HL-60 (cell line): ENCODE results near the gene STEAP3.

Source experiments
- DNase-seq, 2 experiments: peaks; one replicate each; pipeline ENCODE4 v3.0.0-alpha.2; 2010 to 2020; ENCODE audit warnings: low read depth in 1 of 2, low spot score in 1 of 2
- H3K27ac ChIP-seq: fragments of 250-450 bp; sonication (Bioruptor Pico); replicated peaks from 2 replicates; pipeline ENCODE4 v1.5.1; 2020; ENCODE audit warnings: mild to moderate bottlenecking, moderate library complexity
- H3K27me3 ChIP-seq: fragments of 250-450 bp; sonication (Bioruptor Pico); 2 replicates; pipeline ENCODE4 v1.5.1; 2021; ENCODE audit warnings: mild to moderate bottlenecking, moderate library complexity; ENCODE audit not compliant: insufficient read depth, poor library complexity, severe bottlenecking
- H3K4me3 ChIP-seq: replicated peaks from 2 replicates; pipeline ENCODE4 v1.5.1; 2011; ENCODE audit warnings: mild to moderate bottlenecking, control low read depth, low read length; ENCODE audit not compliant: insufficient read depth
- GABPA ChIP-seq: IDR thresholded peaks from 2 replicates; pipeline ENCODE4 v1.6.1; 2012; ENCODE audit warnings: low read depth
- POLR2AphosphoS5 ChIP-seq: IDR thresholded peaks from 2 replicates; pipeline ENCODE4 v1.6.1; 2012; ENCODE audit warnings: low read depth
- SPI1 ChIP-seq: IDR thresholded peaks from 2 replicates; pipeline ENCODE4 v1.6.1; 2012; ENCODE audit warnings: low read depth, mild to moderate bottlenecking, borderline replicate concordance
- TF ChIP-seq, protein P1 (sequence below): IDR thresholded peaks from one replicate; pipeline ENCODE4 v1.5.1; 2011; ENCODE audit warnings: low read length, control low read depth, inconsistent platforms; ENCODE audit not compliant: insufficient read depth
- TF ChIP-seq, protein P2 (sequence below): IDR thresholded peaks from 2 replicates; pipeline ENCODE4 v1.6.1; 2012; ENCODE audit warnings: low read depth; ENCODE audit not compliant: insufficient replicate concordance

Gene STEAP3

DNA sequence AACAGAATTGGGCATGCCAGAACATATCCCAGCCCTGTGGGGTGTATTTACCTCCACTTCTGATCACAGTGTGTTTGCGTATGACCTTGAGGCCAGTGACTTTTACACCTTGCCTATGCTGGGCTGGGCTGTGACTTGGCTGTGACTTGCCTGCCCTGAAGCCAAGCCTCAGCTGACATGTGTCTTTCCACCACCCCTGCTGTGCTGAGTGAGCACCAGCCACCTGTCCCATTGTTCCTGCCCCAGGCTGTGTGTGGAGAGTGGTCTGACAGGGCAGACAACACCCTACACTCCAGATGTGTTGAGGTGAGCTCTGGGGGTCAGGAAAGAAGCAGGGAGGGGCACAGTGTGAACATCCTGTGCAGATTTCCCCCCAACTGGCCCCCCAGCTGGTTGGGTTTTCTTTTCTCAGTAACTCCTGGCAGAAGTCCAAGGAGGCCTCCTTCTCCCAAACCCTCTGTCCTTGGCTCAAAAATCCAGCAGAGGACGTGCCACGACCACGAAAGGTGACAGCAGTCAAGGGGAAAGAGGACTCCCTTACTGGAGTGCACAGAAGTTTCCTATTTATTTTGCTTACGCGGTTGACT lies 5.1 kb upstream of the STEAP3 start:
- H3K4me3 ChIP-seq, result no peak overlapping the region
- H3K27ac ChIP-seq, result no peak overlapping the region
- DNase-seq, result peak in 1 of 2 experiments; percentile 63

DNA sequence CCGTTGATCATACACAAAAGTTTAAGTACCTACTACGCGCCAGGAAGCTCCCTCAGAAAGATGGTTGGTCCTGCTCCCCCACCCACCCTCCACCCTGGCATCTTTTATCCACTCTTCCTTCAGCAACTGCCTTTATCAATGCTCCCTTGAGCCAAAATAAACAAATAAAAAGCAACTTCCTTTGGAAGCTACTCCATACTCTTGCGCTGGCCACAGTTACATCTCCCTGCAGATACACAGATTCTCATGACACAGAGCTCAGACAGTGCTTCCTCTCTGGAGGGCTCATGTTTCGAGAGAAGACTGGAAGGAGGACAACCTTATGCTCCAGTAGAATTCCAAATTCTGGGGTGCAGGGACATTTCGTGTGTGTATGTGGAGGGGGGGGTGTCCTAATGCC lies 3.8 kb upstream of the STEAP3 start:
- no peak for DNase-seq
- TF ChIP-seq, protein P1, sequence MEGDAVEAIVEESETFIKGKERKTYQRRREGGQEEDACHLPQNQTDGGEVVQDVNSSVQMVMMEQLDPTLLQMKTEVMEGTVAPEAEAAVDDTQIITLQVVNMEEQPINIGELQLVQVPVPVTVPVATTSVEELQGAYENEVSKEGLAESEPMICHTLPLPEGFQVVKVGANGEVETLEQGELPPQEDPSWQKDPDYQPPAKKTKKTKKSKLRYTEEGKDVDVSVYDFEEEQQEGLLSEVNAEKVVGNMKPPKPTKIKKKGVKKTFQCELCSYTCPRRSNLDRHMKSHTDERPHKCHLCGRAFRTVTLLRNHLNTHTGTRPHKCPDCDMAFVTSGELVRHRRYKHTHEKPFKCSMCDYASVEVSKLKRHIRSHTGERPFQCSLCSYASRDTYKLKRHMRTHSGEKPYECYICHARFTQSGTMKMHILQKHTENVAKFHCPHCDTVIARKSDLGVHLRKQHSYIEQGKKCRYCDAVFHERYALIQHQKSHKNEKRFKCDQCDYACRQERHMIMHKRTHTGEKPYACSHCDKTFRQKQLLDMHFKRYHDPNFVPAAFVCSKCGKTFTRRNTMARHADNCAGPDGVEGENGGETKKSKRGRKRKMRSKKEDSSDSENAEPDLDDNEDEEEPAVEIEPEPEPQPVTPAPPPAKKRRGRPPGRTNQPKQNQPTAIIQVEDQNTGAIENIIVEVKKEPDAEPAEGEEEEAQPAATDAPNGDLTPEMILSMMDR, result no peak
- H3K27me3 ChIP-seq, result no peaks in the 10 kb centered on the region

More for the DNA sequence above, 5.1 kb upstream of the STEAP3 start:
- TF ChIP-seq, protein P2, sequence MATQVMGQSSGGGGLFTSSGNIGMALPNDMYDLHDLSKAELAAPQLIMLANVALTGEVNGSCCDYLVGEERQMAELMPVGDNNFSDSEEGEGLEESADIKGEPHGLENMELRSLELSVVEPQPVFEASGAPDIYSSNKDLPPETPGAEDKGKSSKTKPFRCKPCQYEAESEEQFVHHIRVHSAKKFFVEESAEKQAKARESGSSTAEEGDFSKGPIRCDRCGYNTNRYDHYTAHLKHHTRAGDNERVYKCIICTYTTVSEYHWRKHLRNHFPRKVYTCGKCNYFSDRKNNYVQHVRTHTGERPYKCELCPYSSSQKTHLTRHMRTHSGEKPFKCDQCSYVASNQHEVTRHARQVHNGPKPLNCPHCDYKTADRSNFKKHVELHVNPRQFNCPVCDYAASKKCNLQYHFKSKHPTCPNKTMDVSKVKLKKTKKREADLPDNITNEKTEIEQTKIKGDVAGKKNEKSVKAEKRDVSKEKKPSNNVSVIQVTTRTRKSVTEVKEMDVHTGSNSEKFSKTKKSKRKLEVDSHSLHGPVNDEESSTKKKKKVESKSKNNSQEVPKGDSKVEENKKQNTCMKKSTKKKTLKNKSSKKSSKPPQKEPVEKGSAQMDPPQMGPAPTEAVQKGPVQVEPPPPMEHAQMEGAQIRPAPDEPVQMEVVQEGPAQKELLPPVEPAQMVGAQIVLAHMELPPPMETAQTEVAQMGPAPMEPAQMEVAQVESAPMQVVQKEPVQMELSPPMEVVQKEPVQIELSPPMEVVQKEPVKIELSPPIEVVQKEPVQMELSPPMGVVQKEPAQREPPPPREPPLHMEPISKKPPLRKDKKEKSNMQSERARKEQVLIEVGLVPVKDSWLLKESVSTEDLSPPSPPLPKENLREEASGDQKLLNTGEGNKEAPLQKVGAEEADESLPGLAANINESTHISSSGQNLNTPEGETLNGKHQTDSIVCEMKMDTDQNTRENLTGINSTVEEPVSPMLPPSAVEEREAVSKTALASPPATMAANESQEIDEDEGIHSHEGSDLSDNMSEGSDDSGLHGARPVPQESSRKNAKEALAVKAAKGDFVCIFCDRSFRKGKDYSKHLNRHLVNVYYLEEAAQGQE, result no peak
- TF ChIP-seq, protein P1, result peak; percentile 12
- H3K27me3 ChIP-seq, result no peaks in the 10 kb centered on the region

DNA sequence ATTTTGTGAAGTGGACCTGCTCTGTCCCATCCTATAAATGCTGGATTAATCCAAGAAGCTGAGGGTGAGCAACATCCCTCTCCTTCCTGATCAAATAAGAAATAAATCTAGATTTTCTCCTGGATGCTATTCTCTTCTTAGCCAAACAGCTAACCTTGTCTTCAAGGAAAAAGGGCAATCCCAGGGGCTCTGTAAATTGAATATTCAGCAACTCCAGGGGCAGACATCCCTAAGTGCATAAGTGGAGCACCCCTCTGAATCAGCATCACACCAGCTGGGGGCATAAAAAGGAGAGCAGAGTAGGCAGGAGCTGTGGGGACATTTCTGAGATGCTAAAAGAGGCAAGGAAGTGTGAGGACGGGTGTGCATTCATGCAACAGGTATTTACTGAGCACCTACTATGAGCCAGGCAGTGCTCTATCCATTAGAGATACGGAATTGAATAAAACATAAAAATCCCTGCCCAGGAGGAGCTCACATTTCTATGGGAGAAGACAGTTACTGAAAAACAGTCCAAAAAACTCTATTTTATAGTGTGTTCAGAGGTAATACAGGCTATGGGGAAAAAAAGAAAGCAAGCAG lies 2.8 kb upstream of the STEAP3 start:
- H3K4me3 ChIP-seq, result no peak overlapping the region
- no peak for DNase-seq
- TF ChIP-seq POLR2AphosphoS5 (no peak), SPI1 (no peak), GABPA (no peak)
- TF ChIP-seq, protein P1, result no peak
- TF ChIP-seq, protein P2, result no peak
- no peak overlapping the region for H3K27ac ChIP-seq
- H3K27me3 ChIP-seq, result no peaks in the 10 kb centered on the region

More for the DNA sequence above, 3.8 kb upstream of the STEAP3 start:
- no peak overlapping the region for H3K4me3 ChIP-seq
- H3K27ac ChIP-seq, result no peak overlapping the region

DNA sequence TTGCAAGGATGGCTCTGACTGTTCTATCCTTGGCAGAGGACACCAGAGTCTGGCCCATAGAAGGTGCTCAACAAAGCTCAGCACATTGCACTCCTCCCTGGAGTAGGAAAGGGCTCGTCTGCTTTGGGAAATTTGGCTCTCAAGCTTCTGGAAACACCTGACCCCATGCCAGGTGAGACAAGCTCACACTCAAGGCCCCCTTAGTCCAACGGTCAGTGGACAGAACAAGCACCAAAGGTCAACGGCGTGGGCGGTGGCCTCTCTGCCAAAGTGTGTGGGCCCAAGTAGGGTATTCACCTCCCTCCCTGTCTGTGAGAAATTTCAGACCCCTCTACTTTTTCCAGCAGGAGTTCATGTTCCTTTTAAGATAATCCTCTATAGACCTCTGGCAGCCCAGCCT lies 2.0 kb upstream of the STEAP3 start:
- Histone ChIP-seq H3K27ac (no peak overlapping the region), H3K27me3 (no peaks in the 10 kb centered on the region), H3K4me3 (no peak overlapping the region)
- DNase-seq, result no peak
- TF ChIP-seq, protein P1, result no peak
- TF ChIP-seq, protein P2, result no peak
- no peak for TF ChIP-seq POLR2AphosphoS5
- no peak for TF ChIP-seq GABPA
- TF ChIP-seq SPI1, result no peak
